PC-9 (cell line): ENCODE results near the gene CALM1.

Experiments
- CTCF ChIP-seq: fragments of 200-600 bp; sonication (generic); conservative IDR thresholded peaks from 2 replicates; pipeline ENCODE4 v1.6.1; 2017; ENCODE audit warnings: mixed run types, antibody characterized with exemption, mild to moderate bottlenecking, moderate library complexity
- EZH2 ChIP-seq: fragments of 200-600 bp; sonication (generic); IDR thresholded peaks from 2 replicates; pipeline ENCODE4 v1.8.0; 2017; ENCODE audit warnings: antibody characterized with exemption, low read depth

GRCh38 chr14:90384543-90384911 is 12.3 kb upstream of the CALM1 start:
- TF ChIP-seq CTCF (no peak), EZH2 (no peak)
